ENCODE data around the gene TRIM60. TPM values are rescaled to one million over a fixed set of nuclear protein-coding genes. Genes with fewer than 3 reads are reported as not detected.

Gene TRIM60
- total and polyA plus RNA-seq, 7 donors: not detected

GRCh38 chr4:165027762-165028402 lies 3.9 kb upstream of the TRIM60 start:
- TF ChIP-seq POLR2AphosphoS5 (IDR thresholded peaks at IDR 0.05) (no peak), POLR2A (IDR thresholded peaks at IDR 0.05) (no peak)
- intact Hi-C loops (cut with DNase I): no loop called here
- Histone ChIP-seq H3K9me3 (no peaks in the 10 kb centered on the region), H3K4me1 (no peaks in the 10 kb centered on the region), H3K27ac (no peak overlapping the region), H3K36me3 (no peaks in the 10 kb centered on the region), H3K27me3 (no peaks in the 10 kb centered on the region), H3K4me3 (no peak overlapping the region)
- DNase-seq: no peak
- WGBS, 2 donors: 89 to 91% methylated on average over 7 of the region's 7 CpGs

- H3K27ac ChIP-seq: no peak overlapping the region
- no peak for DNase-seq
- no peaks in the 10 kb centered on the region for H3K27me3 ChIP-seq
- no peaks in the 10 kb centered on the region for H3K4me1 ChIP-seq
- 73 to 88% methylated on average over 5 of the region's 5 CpGs for WGBS, 2 donors
- no peak overlapping the region for H3K4me3 ChIP-seq
- H3K36me3 ChIP-seq: no peaks in the 10 kb centered on the region
- intact Hi-C loops (cut with DNase I): no loop called here
- no peaks in the 10 kb centered on the region for H3K9me3 ChIP-seq
- TF ChIP-seq POLR2AphosphoS5 (IDR thresholded peaks at IDR 0.05) (no peak), EP300 (IDR thresholded peaks at IDR 0.05) (no peak), POLR2A (IDR thresholded peaks at IDR 0.05) (no peak)
Observed at GRCh38 chr4:165048170-165048569, 16.4 kb downstream of the TRIM60 start.

GRCh38 chr4:165052627-165053026 lies 20.8 kb downstream of the TRIM60 start:
- no peak for TF ChIP-seq CTCF (IDR thresholded peaks at IDR 0.05)
- TF ChIP-seq POLR2AphosphoS5 (IDR thresholded peaks at IDR 0.05): no peak
- TF ChIP-seq POLR2A (IDR thresholded peaks at IDR 0.05): no peak
- no peaks in the 10 kb centered on the region for H3K9me3 ChIP-seq
- 74 to 76% methylated on average over 3 of the region's 3 CpGs for WGBS, 2 donors
- no peak for DNase-seq
- no peak overlapping the region for H3K4me3 ChIP-seq
- intact Hi-C loops (cut with DNase I): no loop called here
- no peaks in the 10 kb centered on the region for H3K36me3 ChIP-seq
- no peaks in the 10 kb centered on the region for H3K4me1 ChIP-seq
- H3K27ac ChIP-seq: no peak overlapping the region
- no peaks in the 10 kb centered on the region for H3K27me3 ChIP-seq

- H3K27ac ChIP-seq: no peak within 1 kb of the TSS
- H3K4me1 ChIP-seq: no peaks in the 10 kb centered on the region
- H3K27me3 ChIP-seq: no peaks in the 10 kb centered on the region
- H3K9me3 ChIP-seq: no peaks in the 10 kb centered on the region
- no peaks in the 10 kb centered on the region for H3K36me3 ChIP-seq
- no peak for DNase-seq
- no peak for TF ChIP-seq CTCF (IDR thresholded peaks at IDR 0.05)
- TF ChIP-seq POLR2A (IDR thresholded peaks at IDR 0.05): no peak
- no peak for TF ChIP-seq EP300 (IDR thresholded peaks at IDR 0.05)
- intact Hi-C loops (cut with DNase I): no loop called here
- 30 to 66% methylated on average over 6 of the region's 6 CpGs for WGBS, 2 donors
- H3K4me3 ChIP-seq: no peak within 1 kb of the TSS
Observed at GRCh38 chr4:165053645-165054044, 21.8 kb downstream of the TRIM60 start, which contains the start of gene TRIM75. TRIM75 (plus strand) TSS chr4:165053866; CDS start chr4:165059148, 5,282 bp downstream.

GRCh38 chr4:165055601-165056000 lies 23.8 kb downstream of the TRIM60 start:
- Histone ChIP-seq H3K36me3 (no peaks in the 10 kb centered on the region), H3K4me1 (no peaks in the 10 kb centered on the region), H3K27ac (no peak overlapping the region), H3K27me3 (no peaks in the 10 kb centered on the region), H3K4me3 (no peak overlapping the region), H3K9me3 (no peaks in the 10 kb centered on the region)
- WGBS, 2 donors: 79 to 91% methylated on average over 9 of the region's 9 CpGs
- TF ChIP-seq EP300 (IDR thresholded peaks at IDR 0.05) (no peak), CTCF (IDR thresholded peaks at IDR 0.05) (no peak), POLR2A (IDR thresholded peaks at IDR 0.05) (no peak), POLR2AphosphoS5 (IDR thresholded peaks at IDR 0.05) (no peak)
- intact Hi-C loops (cut with DNase I): no loop called here
- no peak for DNase-seq

GRCh38 chr4:165058666-165059065 lies 26.9 kb downstream of the TRIM60 start:
- Histone ChIP-seq H3K27ac (no peak overlapping the region), H3K4me1 (no peaks in the 10 kb centered on the region), H3K27me3 (no peaks in the 10 kb centered on the region), H3K9me3 (no peaks in the 10 kb centered on the region), H3K4me3 (no peak overlapping the region), H3K36me3 (no peaks in the 10 kb centered on the region)
- no peak for DNase-seq
- WGBS, 2 donors: 84 to 87% methylated on average over 2 of the region's 2 CpGs
- intact Hi-C loops (cut with DNase I): no loop called here
- TF ChIP-seq POLR2AphosphoS5 (IDR thresholded peaks at IDR 0.05): no peak
- TF ChIP-seq CTCF (IDR thresholded peaks at IDR 0.05): no peak
- no peak for TF ChIP-seq POLR2A (IDR thresholded peaks at IDR 0.05)
- no peak for TF ChIP-seq EP300 (IDR thresholded peaks at IDR 0.05)

Data from sigmoid colon (tissue), 7 donors.